ENCODE data around the gene LDLRAD4. TPM values are rescaled to one million over a fixed set of nuclear protein-coding genes. Genes with fewer than 3 reads are reported as not detected.

LDLRAD4 gene
- total and polyA plus RNA-seq, 9 of the 15 experiments (the other 6 are each of a cell fraction or from before 2014, with no cell fraction given): 0.01 TPM; not detected in 8

DNA sequence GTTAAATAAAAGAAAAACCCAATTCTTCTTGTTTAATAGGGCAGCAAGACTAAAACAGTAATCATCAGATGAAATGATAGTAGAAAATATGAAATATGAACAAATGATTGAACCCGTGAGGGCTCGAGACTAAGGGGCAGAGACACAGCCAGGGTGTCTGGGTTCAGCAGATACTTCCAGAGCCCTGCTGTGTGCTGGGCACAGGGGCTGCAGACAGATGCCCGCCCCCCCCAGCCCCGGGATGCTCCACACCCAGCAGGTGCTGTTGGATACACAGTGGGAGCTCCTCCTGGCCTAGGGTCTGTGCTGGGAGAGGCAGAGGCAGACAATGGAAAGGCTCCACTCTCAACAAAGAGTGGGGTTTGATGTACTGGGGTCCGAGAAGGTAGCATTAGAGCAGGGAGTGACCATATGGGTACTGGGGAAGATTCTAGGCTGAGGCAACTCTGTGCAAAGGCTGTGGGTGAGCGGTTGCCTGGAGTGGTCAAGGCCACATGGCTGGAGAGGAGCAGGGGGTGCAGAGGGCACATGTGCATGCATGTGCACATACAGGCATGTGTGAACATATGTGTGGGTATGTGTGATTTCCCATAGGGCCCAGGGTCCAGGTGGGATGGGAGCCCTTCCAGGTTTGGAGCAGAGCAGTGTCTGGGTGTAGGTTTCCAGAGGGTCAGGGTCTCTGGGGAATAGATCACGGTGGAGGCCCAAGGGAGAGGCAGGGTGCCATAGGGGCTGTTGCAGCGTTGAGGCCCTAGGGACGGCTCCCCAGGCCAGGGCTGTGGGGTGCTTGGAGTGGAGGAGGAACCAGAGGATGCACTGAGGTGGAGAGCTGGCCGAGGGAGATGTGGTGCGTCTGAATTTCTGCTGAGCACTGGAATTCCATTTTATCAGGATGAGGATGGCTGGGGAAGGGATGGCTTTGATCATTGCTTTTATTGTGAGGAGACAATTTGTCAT, 36.7 kb downstream of the LDLRAD4 start:
- TF ChIP-seq CTCF (IDR thresholded peaks at IDR 0.05 in 2 of 3, conservative IDR thresholded peaks at IDR 0.05 in 1 of 3; ENCODE audit: insufficient read depth in 2 of 3, low read depth in 1 of 3, low read length in 3 of 3) (no peak), JUN (IDR thresholded peaks at IDR 0.05; ENCODE audit: borderline replicate concordance, low read depth, low read length) (no peak), JUN (CRISPR knock-in tag; IDR thresholded peaks at IDR 0.05; ENCODE audit: borderline replicate concordance) (no peak), CGGBP1 (CRISPR knock-in tag; IDR thresholded peaks at IDR 0.05) (no peak), TAF1 (IDR thresholded peaks at IDR 0.05; ENCODE audit: control insufficient read depth, extremely low read depth, insufficient read depth, low read length, severe bottlenecking) (no peak), ZSCAN29 (IDR thresholded peaks at IDR 0.05) (no peak), ZNF695 (CRISPR knock-in tag; IDR thresholded peaks at IDR 0.05) (no peak), CTBP1 (IDR thresholded peaks at IDR 0.05; ENCODE audit: borderline replicate concordance) (no peak), MXI1 (IDR thresholded peaks at IDR 0.05; ENCODE audit: low read depth, low read length) (no peak)
- TF ChIP-seq, protein P1, sequence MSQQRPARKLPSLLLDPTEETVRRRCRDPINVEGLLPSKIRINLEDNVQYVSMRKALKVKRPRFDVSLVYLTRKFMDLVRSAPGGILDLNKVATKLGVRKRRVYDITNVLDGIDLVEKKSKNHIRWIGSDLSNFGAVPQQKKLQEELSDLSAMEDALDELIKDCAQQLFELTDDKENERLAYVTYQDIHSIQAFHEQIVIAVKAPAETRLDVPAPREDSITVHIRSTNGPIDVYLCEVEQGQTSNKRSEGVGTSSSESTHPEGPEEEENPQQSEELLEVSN (IDR thresholded peaks at IDR 0.05; ENCODE audit: borderline replicate concordance in 1 of 2, extremely low read depth in 1 of 2, insufficient read depth in 1 of 2, insufficient read length in 1 of 2, low read depth in 1 of 2, low read length in 1 of 2, poor library complexity in 1 of 2, severe bottlenecking in 1 of 2): no peak
- TF ChIP-seq, protein P2, sequence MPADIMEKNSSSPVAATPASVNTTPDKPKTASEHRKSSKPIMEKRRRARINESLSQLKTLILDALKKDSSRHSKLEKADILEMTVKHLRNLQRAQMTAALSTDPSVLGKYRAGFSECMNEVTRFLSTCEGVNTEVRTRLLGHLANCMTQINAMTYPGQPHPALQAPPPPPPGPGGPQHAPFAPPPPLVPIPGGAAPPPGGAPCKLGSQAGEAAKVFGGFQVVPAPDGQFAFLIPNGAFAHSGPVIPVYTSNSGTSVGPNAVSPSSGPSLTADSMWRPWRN (IDR thresholded peaks at IDR 0.05; ENCODE audit: low read depth): no peak
- TF ChIP-seq, protein P3, sequence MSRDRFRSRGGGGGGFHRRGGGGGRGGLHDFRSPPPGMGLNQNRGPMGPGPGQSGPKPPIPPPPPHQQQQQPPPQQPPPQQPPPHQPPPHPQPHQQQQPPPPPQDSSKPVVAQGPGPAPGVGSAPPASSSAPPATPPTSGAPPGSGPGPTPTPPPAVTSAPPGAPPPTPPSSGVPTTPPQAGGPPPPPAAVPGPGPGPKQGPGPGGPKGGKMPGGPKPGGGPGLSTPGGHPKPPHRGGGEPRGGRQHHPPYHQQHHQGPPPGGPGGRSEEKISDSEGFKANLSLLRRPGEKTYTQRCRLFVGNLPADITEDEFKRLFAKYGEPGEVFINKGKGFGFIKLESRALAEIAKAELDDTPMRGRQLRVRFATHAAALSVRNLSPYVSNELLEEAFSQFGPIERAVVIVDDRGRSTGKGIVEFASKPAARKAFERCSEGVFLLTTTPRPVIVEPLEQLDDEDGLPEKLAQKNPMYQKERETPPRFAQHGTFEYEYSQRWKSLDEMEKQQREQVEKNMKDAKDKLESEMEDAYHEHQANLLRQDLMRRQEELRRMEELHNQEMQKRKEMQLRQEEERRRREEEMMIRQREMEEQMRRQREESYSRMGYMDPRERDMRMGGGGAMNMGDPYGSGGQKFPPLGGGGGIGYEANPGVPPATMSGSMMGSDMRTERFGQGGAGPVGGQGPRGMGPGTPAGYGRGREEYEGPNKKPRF (IDR thresholded peaks at IDR 0.05; ENCODE audit: low read depth, low read length): no peak
- CTCF ChIA-PET (ENCODE audit: low intra/inter-chr PET ratio): no interaction called here
- Histone ChIP-seq H3K4me1 (replicated peaks in 1 of 2; ENCODE audit: control insufficient read depth in 2 of 2, insufficient read depth in 2 of 2, low read length in 2 of 2) (no peaks in the 10 kb centered on the region), H3K4me3 (no peak overlapping the region), H3K27me3 (ENCODE audit: control insufficient read depth in 2 of 2, insufficient read depth in 2 of 2, low read length in 2 of 2) (peaks cover 4 to 32% of the 10 kb centered on the region in 2 experiments; a peak in 3 of 5 replicates), H3K9ac (ENCODE audit: insufficient read depth in 1 of 2, low read depth in 2 of 2, low read length in 2 of 2) (no peak overlapping the region), H3K4me2 (ENCODE audit: insufficient read depth, low read length) (no peak overlapping the region), H3K9me3 (replicated peaks; ENCODE audit: control insufficient read depth, insufficient read depth, low read depth, low read length) (no peaks in the 10 kb centered on the region), H3K9me1 (ENCODE audit: control insufficient read depth, insufficient read depth, low read length) (no peaks in the 10 kb centered on the region), H4K20me1 (replicated peaks; ENCODE audit: control insufficient read depth, insufficient read depth, low read length) (no peaks in the 10 kb centered on the region), H3K79me2 (ENCODE audit: control insufficient read depth, insufficient read depth, low read length) (no peaks in the 10 kb centered on the region), H2AFZ (ENCODE audit: low read depth, low read length) (no peak overlapping the region), H3K27ac (ENCODE audit: extremely low read depth, low read depth, low read length) (no peak overlapping the region), H3K36me3 (ENCODE audit: control insufficient read depth, insufficient read depth, low read length) (no peaks in the 10 kb centered on the region)
- FAIRE-seq (no peak), ATAC-seq (no peak), DNase-seq (ENCODE audit: extremely low read depth in 1 of 4, low spot score in 3 of 4) (no peak)
- in situ Hi-C loops (cut with MboI) (no loop called here), intact Hi-C loops (cut with micrococcal nuclease) (no loop called here)
- POLR2A ChIA-PET: no interaction called here
- no TSS peak for BruUV-seq (replicated peaks)
- WGBS (ENCODE audit: insufficient coverage, low coverage, missing lambda C conversion rate): 0% methylated on average over 9 of the region's 11 CpGs

Data from K562 (cell line).